Nephron progenitor cell (in vitro differentiated cells): ENCODE data around the gene NUMB.

Source experiments
- DNase-seq: peaks from one replicate; pipeline ENCODE4 v3.0.0; 2021
- H3K27ac Mint-ChIP-seq: 2 replicates; pipeline ENCODE4 v1.8.0; 2021; ENCODE audit warnings: mild to moderate bottlenecking, moderate library complexity, mixed read lengths
- H3K27me3 Mint-ChIP-seq: 2 replicates; pipeline ENCODE4 v1.8.0; 2021; ENCODE audit warnings: mild to moderate bottlenecking, low read depth, mixed read lengths; ENCODE audit not compliant: poor library complexity
- H3K36me3 Mint-ChIP-seq: 2 replicates; pipeline ENCODE4 v1.8.0; 2021; ENCODE audit warnings: low read depth, mixed read lengths
- H3K4me1 Mint-ChIP-seq: 2 replicates; pipeline ENCODE4 v1.8.0; 2021; ENCODE audit warnings: mixed read lengths
- H3K4me3 Mint-ChIP-seq: 2 replicates; pipeline ENCODE4 v1.8.0; 2021; ENCODE audit warnings: mild to moderate bottlenecking, moderate library complexity, mixed read lengths
- H3K9me3 Mint-ChIP-seq: 2 replicates; pipeline ENCODE4 v1.8.0; 2021; ENCODE audit warnings: mild to moderate bottlenecking, moderate library complexity, mixed read lengths
- TF ChIP-seq, protein P1 (sequence below): fragments of 200-600 bp; sonication (generic); IDR thresholded peaks from 2 replicates; pipeline ENCODE4 v1.5.0; 2021; ENCODE audit warnings: antibody characterized with exemption

NUMB gene

DNA sequence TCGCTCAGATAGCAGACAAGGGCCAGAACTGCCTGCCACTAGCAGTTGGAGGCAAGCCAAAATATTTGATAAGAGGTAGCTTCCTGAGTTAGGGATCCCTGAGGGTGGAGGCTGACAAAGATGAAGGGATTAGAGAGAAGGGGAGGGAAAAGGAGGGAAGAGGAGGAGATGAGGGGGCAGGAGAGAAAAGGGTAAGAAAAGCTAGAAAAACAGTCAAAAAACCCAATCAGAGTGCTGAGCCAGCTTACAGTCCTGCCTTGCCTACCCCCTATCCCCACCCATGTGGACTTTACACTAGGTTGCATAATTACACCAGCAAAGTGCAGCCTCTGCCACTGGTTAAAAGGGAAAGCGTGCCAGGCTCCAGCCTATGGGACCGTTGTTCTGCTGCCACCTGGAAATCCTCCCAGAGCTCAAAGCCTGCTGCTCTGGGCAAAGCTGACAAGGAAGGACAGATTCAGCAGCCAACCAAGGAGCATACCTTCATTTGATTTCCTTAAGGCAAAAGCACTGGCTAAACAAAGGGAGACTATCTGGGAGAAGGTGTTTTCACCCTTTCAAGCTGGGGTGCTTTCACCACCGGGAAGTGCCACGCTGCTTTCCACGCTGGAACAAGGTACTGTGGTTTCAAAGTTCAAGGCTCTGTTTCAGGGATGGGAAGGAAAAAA, 3.8 kb upstream of the NUMB start:
- H3K27me3 Mint-ChIP-seq: no peaks in the 10 kb centered on the region
- DNase-seq: no peak
- H3K36me3 Mint-ChIP-seq: no peaks in the 10 kb centered on the region
- TF ChIP-seq, protein P1, sequence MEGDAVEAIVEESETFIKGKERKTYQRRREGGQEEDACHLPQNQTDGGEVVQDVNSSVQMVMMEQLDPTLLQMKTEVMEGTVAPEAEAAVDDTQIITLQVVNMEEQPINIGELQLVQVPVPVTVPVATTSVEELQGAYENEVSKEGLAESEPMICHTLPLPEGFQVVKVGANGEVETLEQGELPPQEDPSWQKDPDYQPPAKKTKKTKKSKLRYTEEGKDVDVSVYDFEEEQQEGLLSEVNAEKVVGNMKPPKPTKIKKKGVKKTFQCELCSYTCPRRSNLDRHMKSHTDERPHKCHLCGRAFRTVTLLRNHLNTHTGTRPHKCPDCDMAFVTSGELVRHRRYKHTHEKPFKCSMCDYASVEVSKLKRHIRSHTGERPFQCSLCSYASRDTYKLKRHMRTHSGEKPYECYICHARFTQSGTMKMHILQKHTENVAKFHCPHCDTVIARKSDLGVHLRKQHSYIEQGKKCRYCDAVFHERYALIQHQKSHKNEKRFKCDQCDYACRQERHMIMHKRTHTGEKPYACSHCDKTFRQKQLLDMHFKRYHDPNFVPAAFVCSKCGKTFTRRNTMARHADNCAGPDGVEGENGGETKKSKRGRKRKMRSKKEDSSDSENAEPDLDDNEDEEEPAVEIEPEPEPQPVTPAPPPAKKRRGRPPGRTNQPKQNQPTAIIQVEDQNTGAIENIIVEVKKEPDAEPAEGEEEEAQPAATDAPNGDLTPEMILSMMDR: no peak
- H3K4me3 Mint-ChIP-seq: no peak overlapping the region
- peaks cover 44% of the 10 kb centered on the region for H3K4me1 Mint-ChIP-seq
- no peak overlapping the region for H3K27ac Mint-ChIP-seq
- no peaks in the 10 kb centered on the region for H3K9me3 Mint-ChIP-seq

DNA sequence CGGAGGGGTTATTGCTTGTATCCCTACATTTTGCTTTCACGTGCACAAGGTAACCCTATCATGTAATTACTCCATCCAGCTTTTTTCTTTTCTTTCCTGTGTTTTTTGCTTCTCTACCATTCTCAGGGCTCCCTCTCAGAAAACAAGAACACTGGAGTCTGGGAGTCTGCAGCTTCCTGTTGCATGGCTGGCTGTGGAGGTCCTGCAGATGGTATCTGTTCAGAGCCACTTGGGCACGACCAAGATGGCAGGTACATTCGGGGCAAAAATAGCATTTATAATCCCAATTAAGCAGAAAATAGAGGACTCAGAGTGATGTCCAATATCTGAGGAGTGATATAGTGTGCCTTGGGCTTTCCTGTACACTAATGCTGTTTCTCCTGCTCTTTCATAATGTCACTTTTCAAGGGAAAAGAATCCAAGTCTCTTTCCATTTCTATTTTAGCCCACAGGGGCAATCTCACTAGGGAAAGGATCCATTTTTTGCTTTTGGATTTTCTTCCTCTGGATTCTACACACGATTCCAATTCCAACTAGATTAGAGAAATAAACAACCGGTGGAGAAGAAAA, 3.2 kb upstream of the NUMB start:
- TF ChIP-seq, protein P1: no peak
- Mint-ChIP-seq H3K9me3 (no peaks in the 10 kb centered on the region), H3K4me1 (peaks cover 50% of the 10 kb centered on the region), H3K27me3 (no peaks in the 10 kb centered on the region), H3K27ac (no peak overlapping the region), H3K4me3 (no peak overlapping the region), H3K36me3 (no peaks in the 10 kb centered on the region)
- no peak for DNase-seq

DNA sequence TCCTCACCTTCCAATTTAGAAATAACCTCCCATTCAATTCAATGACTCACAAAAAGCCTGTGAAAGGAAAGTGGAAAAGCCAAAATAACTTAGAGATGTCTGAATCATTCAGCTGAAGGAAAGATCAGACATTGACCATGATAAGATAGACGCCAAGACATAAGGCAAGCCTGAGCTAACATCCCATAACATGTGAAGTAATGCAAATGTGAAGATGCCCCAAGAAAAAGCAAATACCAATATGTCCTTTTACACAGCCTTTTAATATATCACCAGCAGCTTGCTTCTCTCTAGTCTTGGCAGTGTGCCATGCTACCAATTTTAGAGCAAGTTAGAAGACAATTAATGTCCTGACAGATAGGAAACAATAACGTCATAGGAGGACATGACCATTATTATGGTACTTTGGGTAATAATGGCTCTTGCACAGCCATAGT, 2.4 kb upstream of the NUMB start:
- DNase-seq: no peak
- no peaks in the 10 kb centered on the region for H3K36me3 Mint-ChIP-seq
- H3K9me3 Mint-ChIP-seq: no peaks in the 10 kb centered on the region
- H3K4me3 Mint-ChIP-seq: no peak overlapping the region
- peaks cover 48% of the 10 kb centered on the region for H3K4me1 Mint-ChIP-seq
- TF ChIP-seq, protein P1: no peak
- H3K27me3 Mint-ChIP-seq: no peaks in the 10 kb centered on the region
- no peak overlapping the region for H3K27ac Mint-ChIP-seq

DNA sequence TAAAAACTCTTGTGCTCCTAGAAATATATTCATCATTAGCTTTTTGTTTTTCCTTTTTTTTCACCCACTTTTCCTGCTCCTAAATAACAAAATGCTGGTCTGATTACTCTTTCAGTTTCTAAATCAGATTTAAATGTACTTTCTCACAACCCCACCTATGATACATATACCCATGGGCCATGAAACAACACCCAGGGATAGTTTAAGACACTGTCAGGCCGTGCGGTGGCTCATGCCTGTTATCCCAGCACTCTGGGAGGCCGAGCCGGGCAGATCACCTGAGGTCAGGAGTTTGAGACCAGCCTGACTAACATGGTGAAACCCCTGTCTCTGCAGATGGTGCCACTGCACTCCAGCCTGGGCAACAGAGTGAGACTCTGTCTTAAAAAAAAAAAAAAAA, 1.6 kb upstream of the NUMB start:
- H3K27me3 Mint-ChIP-seq: no peaks in the 10 kb centered on the region
- no peak for DNase-seq
- H3K4me1 Mint-ChIP-seq: peaks cover 52% of the 10 kb centered on the region
- H3K27ac Mint-ChIP-seq: no peak overlapping the region
- TF ChIP-seq, protein P1: no peak
- no peaks in the 10 kb centered on the region for H3K9me3 Mint-ChIP-seq
- H3K4me3 Mint-ChIP-seq: peak overlapping the region; percentile 16
- H3K36me3 Mint-ChIP-seq: no peaks in the 10 kb centered on the region

DNA sequence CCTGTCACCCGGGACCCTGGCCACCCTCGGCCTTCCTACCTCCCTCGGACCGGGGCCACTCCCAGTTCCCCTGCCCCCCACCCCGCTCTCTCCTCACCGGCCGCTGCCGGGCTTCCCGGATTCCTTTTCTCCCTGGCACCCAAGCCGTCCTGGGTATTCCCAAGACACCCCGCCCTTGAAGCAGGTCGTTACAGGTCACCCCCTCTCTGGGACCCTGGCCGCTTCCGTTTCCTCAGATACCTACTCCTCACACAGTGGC, 493 bp downstream of the NUMB start:
- Mint-ChIP-seq H3K9me3 (no peaks in the 10 kb centered on the region), H3K36me3 (peaks cover 3% of the 10 kb centered on the region), H3K27ac (peak overlapping the region; percentile 99), H3K4me1 (peaks cover 57% of the 10 kb centered on the region), H3K27me3 (no peaks in the 10 kb centered on the region), H3K4me3 (peak overlapping the region; percentile 93)
- no peak for DNase-seq
- TF ChIP-seq, protein P1: no peak
